ENCODE data around the gene HSD17B4.

The HSD17B4 gene

DNA sequence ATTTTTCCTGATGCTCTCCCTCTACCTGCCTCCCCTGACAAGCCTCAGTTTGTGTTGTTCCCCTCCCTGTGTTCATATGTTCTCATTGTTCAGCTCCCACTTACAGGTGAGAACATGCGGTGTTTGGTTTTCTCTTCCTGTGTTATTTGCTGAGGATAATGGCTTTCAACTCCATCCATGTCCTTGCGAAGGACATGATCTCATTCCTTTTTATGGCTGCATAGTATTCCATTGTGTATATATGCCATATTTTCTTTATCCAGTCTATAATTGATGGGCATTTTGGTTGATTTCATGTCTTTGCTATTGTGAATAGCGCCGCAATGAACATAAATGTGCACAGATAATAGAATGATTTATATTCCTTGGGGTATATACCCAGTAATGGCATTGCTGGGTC is 99.5 kb downstream of the HSD17B4 start:
- Histone ChIP-seq H3K4me1 (no peaks in the 10 kb centered on the region), H3K27me3 (no peaks in the 10 kb centered on the region), H3K9me3 (no peaks in the 10 kb centered on the region), H3K36me3 (peaks cover 0 to 15% (median 4%) of the 10 kb centered on the region in 3 donors), H3K4me3 (no peak overlapping the region), H3K27ac (no peak overlapping the region)
- TF ChIP-seq, protein P1, sequence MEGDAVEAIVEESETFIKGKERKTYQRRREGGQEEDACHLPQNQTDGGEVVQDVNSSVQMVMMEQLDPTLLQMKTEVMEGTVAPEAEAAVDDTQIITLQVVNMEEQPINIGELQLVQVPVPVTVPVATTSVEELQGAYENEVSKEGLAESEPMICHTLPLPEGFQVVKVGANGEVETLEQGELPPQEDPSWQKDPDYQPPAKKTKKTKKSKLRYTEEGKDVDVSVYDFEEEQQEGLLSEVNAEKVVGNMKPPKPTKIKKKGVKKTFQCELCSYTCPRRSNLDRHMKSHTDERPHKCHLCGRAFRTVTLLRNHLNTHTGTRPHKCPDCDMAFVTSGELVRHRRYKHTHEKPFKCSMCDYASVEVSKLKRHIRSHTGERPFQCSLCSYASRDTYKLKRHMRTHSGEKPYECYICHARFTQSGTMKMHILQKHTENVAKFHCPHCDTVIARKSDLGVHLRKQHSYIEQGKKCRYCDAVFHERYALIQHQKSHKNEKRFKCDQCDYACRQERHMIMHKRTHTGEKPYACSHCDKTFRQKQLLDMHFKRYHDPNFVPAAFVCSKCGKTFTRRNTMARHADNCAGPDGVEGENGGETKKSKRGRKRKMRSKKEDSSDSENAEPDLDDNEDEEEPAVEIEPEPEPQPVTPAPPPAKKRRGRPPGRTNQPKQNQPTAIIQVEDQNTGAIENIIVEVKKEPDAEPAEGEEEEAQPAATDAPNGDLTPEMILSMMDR (IDR thresholded peaks at IDR 0.05) = no peak
- no peak for DNase-seq
- intact Hi-C loops (cut with DNase I; ENCODE audit: low total_unique reads) = no loop called here

DNA sequence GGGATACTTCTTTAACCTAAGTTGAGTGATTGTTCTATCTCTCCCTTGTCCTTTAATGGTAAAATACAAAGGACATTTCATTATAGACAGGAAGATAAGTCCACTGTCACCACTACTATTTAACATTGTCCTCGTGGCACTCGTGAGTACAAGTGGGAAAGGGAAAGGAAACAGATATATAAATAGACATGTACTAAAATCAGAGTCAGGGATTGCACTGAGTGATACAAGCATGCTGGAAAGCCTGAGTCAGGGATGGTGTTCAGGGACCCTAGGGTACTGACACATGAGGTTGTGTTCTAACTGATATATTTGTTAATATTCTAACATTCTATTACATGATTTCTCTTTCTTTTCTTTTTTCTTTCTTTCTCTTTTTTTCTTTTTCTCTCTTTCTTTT is 102.3 kb downstream of the HSD17B4 start:
- H3K27me3 ChIP-seq = no peaks in the 10 kb centered on the region
- H3K27ac ChIP-seq = no peak overlapping the region
- TF ChIP-seq, protein P1 (IDR thresholded peaks at IDR 0.05) = no peak
- H3K4me1 ChIP-seq = no peaks in the 10 kb centered on the region
- DNase-seq = no peak
- intact Hi-C loops (cut with DNase I; ENCODE audit: low total_unique reads) = no loop called here
- peaks cover 0 to 16% (median 0%) of the 10 kb centered on the region in 3 donors for H3K9me3 ChIP-seq
- H3K4me3 ChIP-seq = no peak overlapping the region
- peaks cover 0 to 25% (median 4%) of the 10 kb centered on the region in 3 donors for H3K36me3 ChIP-seq

DNA sequence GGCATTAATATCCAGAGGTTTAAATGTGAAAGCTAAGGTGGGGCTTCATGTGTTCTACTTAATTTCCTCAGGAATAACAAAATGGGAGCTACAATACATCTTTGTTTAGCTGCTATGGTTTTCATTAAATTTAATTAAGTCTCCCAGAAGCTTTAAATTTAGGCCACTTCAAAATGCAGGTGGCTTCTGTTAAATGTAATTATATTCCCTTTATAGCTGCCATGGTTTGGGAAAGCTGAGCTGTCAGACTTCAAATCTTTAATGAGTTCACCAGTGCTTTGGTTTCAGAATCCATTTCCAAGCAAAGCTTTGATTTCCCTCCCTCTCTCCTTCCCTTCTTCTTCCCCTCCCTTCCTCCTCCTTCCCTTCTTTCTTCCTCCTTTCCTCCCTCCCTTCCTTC is 118.6 kb downstream of the HSD17B4 start:
- Histone ChIP-seq H3K27ac (no peak overlapping the region), H3K27me3 (no peaks in the 10 kb centered on the region), H3K4me3 (no peak overlapping the region), H3K36me3 (no peaks in the 10 kb centered on the region), H3K4me1 (no peaks in the 10 kb centered on the region), H3K9me3 (no peaks in the 10 kb centered on the region)
- TF ChIP-seq, protein P1 (IDR thresholded peaks at IDR 0.05) = no peak
- DNase-seq = no peak
- intact Hi-C loops (cut with DNase I; ENCODE audit: low total_unique reads) = no loop called here

DNA sequence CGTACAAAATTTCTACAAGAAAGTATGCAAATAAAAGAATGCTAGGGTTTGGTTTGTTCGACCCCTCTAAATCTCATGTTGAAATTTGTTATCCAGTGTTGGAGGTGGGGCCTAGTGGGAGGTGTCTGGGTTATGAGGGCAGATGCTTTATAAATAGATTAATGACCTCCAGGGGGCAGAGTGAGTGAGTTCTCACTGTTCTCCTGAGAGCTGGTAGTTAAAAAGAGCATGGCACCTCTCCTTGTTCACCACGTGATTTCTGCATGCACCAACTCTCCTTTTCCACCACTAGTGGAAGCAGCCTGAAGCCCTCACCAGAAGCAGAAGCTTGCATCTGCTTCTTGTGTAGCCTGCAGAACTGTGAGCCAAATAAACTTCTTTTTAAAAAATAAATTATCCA is 126.6 kb downstream of the HSD17B4 start:
- DNase-seq = no peak
- intact Hi-C loops (cut with DNase I; ENCODE audit: low total_unique reads) = no loop called here

DNA sequence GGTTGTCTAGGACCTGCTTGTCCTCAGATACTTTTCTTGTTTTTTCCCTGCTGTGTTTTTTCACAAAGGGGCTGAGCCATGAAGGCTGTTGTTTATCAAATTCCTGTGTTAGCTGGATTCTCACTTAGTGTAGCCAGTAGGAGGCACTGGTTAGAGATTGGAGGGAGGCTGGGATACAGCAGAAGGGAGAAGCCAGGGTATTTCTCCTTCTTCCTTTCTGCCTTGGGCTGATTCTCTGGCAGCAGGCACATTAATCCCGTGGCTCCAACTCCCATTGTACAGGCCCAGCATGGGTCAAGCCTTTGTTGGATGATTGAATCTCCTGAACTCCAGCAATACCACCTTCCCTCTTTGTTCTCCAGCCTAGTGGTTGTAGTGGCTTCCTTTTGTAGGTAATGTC is 130.7 kb downstream of the HSD17B4 start:
- no peaks in the 10 kb centered on the region for H3K36me3 ChIP-seq
- no peaks in the 10 kb centered on the region for H3K9me3 ChIP-seq
- no peak overlapping the region for H3K4me3 ChIP-seq
- intact Hi-C loops (cut with DNase I; ENCODE audit: low total_unique reads) = no loop called here
- H3K4me1 ChIP-seq = peaks cover 0 to under 1% (median under 1%) of the 10 kb centered on the region in 4 donors
- no peaks in the 10 kb centered on the region for H3K27me3 ChIP-seq
- TF ChIP-seq, protein P1 (IDR thresholded peaks at IDR 0.05) = no peak
- H3K27ac ChIP-seq = no peak overlapping the region
- DNase-seq = no peak

More for the DNA sequence above, 126.6 kb downstream of the HSD17B4 start:
- H3K9me3 ChIP-seq = no peaks in the 10 kb centered on the region
- no peaks in the 10 kb centered on the region for H3K27me3 ChIP-seq
- H3K4me3 ChIP-seq = no peak overlapping the region
- H3K27ac ChIP-seq = no peak overlapping the region
- no peaks in the 10 kb centered on the region for H3K36me3 ChIP-seq
- no peaks in the 10 kb centered on the region for H3K4me1 ChIP-seq
- TF ChIP-seq, protein P1 (IDR thresholded peaks at IDR 0.05) = no peak

DNA sequence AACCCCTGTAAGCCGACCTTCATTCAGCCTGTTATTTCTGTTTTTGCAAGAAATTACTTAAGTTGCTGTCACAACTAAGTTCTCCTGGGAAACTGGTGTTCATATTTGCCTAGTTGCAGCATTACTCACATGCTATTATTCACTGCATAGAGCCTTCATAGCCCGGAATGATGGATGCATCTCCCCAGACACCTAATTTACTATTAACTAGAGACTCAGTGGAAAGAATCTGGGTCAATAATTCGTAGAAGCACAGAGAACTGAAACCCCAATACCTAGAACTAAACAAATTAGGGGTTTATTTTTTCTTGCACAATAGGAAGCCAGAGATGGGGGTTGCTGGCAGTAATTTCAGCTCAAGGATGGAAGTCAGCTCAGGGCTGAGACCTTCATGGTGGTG is 131.4 kb downstream of the HSD17B4 start:
- DNase-seq = no peak
- intact Hi-C loops (cut with DNase I; ENCODE audit: low total_unique reads) = no loop called here
- TF ChIP-seq, protein P1 (IDR thresholded peaks at IDR 0.05) = no peak
- Histone ChIP-seq H3K36me3 (no peaks in the 10 kb centered on the region), H3K27me3 (no peaks in the 10 kb centered on the region), H3K27ac (no peak overlapping the region), H3K4me1 (peaks cover 0 to 5% (median 1%) of the 10 kb centered on the region in 4 donors), H3K4me3 (no peak overlapping the region), H3K9me3 (no peaks in the 10 kb centered on the region)
